Measurements from ENCODE around the gene FGD5. TPM values are rescaled to one million over a fixed set of nuclear protein-coding genes. Genes with fewer than 3 reads are reported as not detected.

FGD5 gene
- total and polyA plus RNA-seq, 7 experiments from 2014 or later: 0.37 TPM; not detected in 6

GRCh38 chr3:14921034-14921616 is 102.4 kb downstream of the FGD5 start:
- Histone ChIP-seq H3K9me3 (ENCODE audit: control insufficient read depth in 2 of 3, low read length in 3 of 3) (no peaks in the 10 kb centered on the region), H3K4me3 (ENCODE audit: low read length) (no peak overlapping the region), H3K4me1 (ENCODE audit: control insufficient read depth in 2 of 2, insufficient read depth in 2 of 2, low read length in 2 of 2) (no peaks in the 10 kb centered on the region), H3K36me3 (ENCODE audit: control insufficient read depth in 2 of 3, insufficient read depth in 3 of 3, low read length in 3 of 3) (no peaks in the 10 kb centered on the region), H3K27me3 (ENCODE audit: control insufficient read depth in 2 of 2, insufficient read depth in 2 of 2, low read length in 2 of 2) (no peaks in the 10 kb centered on the region), H3K27ac (ENCODE audit: low read depth, low read length) (no peak overlapping the region)
- Mint-ChIP-seq H3K4me1 (peaks cover 0 to 4% (median 0%) of the 10 kb centered on the region in 7 donors), H3K9me3 (no peaks in the 10 kb centered on the region), H3K27me3 (peaks cover 0 to 6% (median 0%) of the 10 kb centered on the region in 5 donors), H3K27ac (peak overlapping the region in 1 of 9 donors; percentile 11), H3K4me3 (no peak overlapping the region), H3K36me3 (no peaks in the 10 kb centered on the region)
- ATAC-seq (peak; percentile 94), DNase-seq (peak; percentile 66 to 85 (median 80))
- CTCF ChIA-PET: interaction anchor here (0.6 to 4.1 kb wide), 31 partner anchors 9 to 717 kb away, joined by 3 to 36 read pairs (median 3); partner anchors contain the start of gene NR2C2
- intact Hi-C loops (cut with micrococcal nuclease): loop anchor here (1.0 to 10.0 kb wide), 12 partner anchors 42 to 1025 kb away; no protein-coding TSS in a partner anchor
- POLR2A ChIA-PET: interaction anchor here (0.6 to 1.8 kb wide), 2 partner anchors 83 to 270 kb away, joined by 3 to 5 read pairs; partner anchors contain the start of gene CCDC174

GRCh38 chr3:14921811-14922705 is 103.3 kb downstream of the FGD5 start:
- intact Hi-C loops (cut with micrococcal nuclease): loop anchor here (1.0 to 10.0 kb wide), 12 partner anchors 43 to 1026 kb away; no protein-coding TSS in a partner anchor
- DNase-seq (no peak), ATAC-seq (no peak)
- Histone ChIP-seq H3K4me3 (ENCODE audit: low read length) (no peak overlapping the region), H3K9me3 (ENCODE audit: control insufficient read depth in 2 of 3, low read length in 3 of 3) (no peaks in the 10 kb centered on the region), H3K4me1 (ENCODE audit: control insufficient read depth in 2 of 2, insufficient read depth in 2 of 2, low read length in 2 of 2) (no peaks in the 10 kb centered on the region), H3K27me3 (ENCODE audit: control insufficient read depth in 2 of 2, insufficient read depth in 2 of 2, low read length in 2 of 2) (no peaks in the 10 kb centered on the region), H3K27ac (ENCODE audit: low read depth, low read length) (no peak overlapping the region), H3K36me3 (ENCODE audit: control insufficient read depth in 2 of 3, insufficient read depth in 3 of 3, low read length in 3 of 3) (no peaks in the 10 kb centered on the region)
- Mint-ChIP-seq H3K27me3 (peaks cover 0 to 6% (median 0%) of the 10 kb centered on the region in 5 donors), H3K36me3 (no peaks in the 10 kb centered on the region), H3K4me3 (no peak overlapping the region), H3K9me3 (no peaks in the 10 kb centered on the region), H3K4me1 (peaks cover 0 to 4% (median 0%) of the 10 kb centered on the region in 7 donors), H3K27ac (no peak overlapping the region)
- ChIA-PET CTCF (interaction anchor here (0.6 to 4.1 kb wide), 27 partner anchors 11 to 1299 kb away, joined by 3 to 36 read pairs (median 3); partner anchors contain the start of gene NR2C2), POLR2A (interaction anchor here (0.6 to 1.1 kb wide), 2 partner anchors 83 to 257 kb away, joined by 3 read pairs; no protein-coding TSS in a partner anchor)

GRCh38 chr3:14922863-14923262 is 104.1 kb downstream of the FGD5 start:
- H3K27ac Mint-ChIP-seq: no peak overlapping the region
- H3K4me1 Mint-ChIP-seq: peaks cover 0 to 4% (median 0%) of the 10 kb centered on the region in 7 donors
- H3K9me3 Mint-ChIP-seq: no peaks in the 10 kb centered on the region
- no peak overlapping the region for H3K4me3 ChIP-seq (ENCODE audit: low read length)
- ChIA-PET POLR2A (no interaction called here), CTCF (interaction anchor here (0.6 to 4.1 kb wide), 3 partner anchors 131 to 1298 kb away, joined by 3 to 36 read pairs (median 3); no protein-coding TSS in a partner anchor)
- no peaks in the 10 kb centered on the region for H3K36me3 ChIP-seq (ENCODE audit: control insufficient read depth in 2 of 3, insufficient read depth in 3 of 3, low read length in 3 of 3)
- H3K27me3 Mint-ChIP-seq: peaks cover 0 to 3% (median 0%) of the 10 kb centered on the region in 5 donors
- no peaks in the 10 kb centered on the region for H3K27me3 ChIP-seq (ENCODE audit: control insufficient read depth in 2 of 2, insufficient read depth in 2 of 2, low read length in 2 of 2)
- H3K36me3 Mint-ChIP-seq: no peaks in the 10 kb centered on the region
- H3K9me3 ChIP-seq (ENCODE audit: control insufficient read depth in 2 of 3, low read length in 3 of 3): no peaks in the 10 kb centered on the region
- H3K4me1 ChIP-seq (ENCODE audit: control insufficient read depth in 2 of 2, insufficient read depth in 2 of 2, low read length in 2 of 2): no peaks in the 10 kb centered on the region
- ATAC-seq (no peak), DNase-seq (no peak)
- H3K27ac ChIP-seq (ENCODE audit: low read depth, low read length): no peak overlapping the region
- intact Hi-C loops (cut with micrococcal nuclease): loop anchor here in 1 of 2 donors (10.0 kb wide), 2 partner anchors 658 to 718 kb away; no protein-coding TSS in a partner anchor
- no peak overlapping the region for H3K4me3 Mint-ChIP-seq

- Mint-ChIP-seq H3K27me3 (no peaks in the 10 kb centered on the region), H3K9me3 (no peaks in the 10 kb centered on the region), H3K27ac (no peak overlapping the region), H3K36me3 (no peaks in the 10 kb centered on the region), H3K4me1 (peaks cover 0 to 4% (median 0%) of the 10 kb centered on the region in 7 donors), H3K4me3 (no peak overlapping the region)
- Histone ChIP-seq H3K4me3 (ENCODE audit: low read length) (no peak overlapping the region), H3K36me3 (ENCODE audit: control insufficient read depth in 2 of 3, insufficient read depth in 3 of 3, low read length in 3 of 3) (no peaks in the 10 kb centered on the region), H3K9me3 (ENCODE audit: control insufficient read depth in 2 of 3, low read length in 3 of 3) (no peaks in the 10 kb centered on the region), H3K27ac (ENCODE audit: low read depth, low read length) (no peak overlapping the region), H3K4me1 (ENCODE audit: control insufficient read depth in 2 of 2, insufficient read depth in 2 of 2, low read length in 2 of 2) (no peaks in the 10 kb centered on the region), H3K27me3 (ENCODE audit: control insufficient read depth in 2 of 2, insufficient read depth in 2 of 2, low read length in 2 of 2) (no peaks in the 10 kb centered on the region)
- ChIA-PET CTCF (interaction anchor here (0.6 to 4.1 kb wide), 4 partner anchors 21 to 290 kb away, joined by 3 to 36 read pairs (median 3); partner anchors contain the start of gene CCDC174), POLR2A (no interaction called here)
- DNase-seq (no peak), ATAC-seq (no peak)
- intact Hi-C loops (cut with micrococcal nuclease): loop anchor here in 1 of 2 donors (10.0 kb wide), 2 partner anchors 659 to 719 kb away; no protein-coding TSS in a partner anchor
Measured at GRCh38 chr3:14923476-14923875, 104.7 kb downstream of the FGD5 start.

- no peak for ATAC-seq
- peaks cover 0 to 4% (median 0%) of the 10 kb centered on the region in 7 donors for H3K4me1 Mint-ChIP-seq
- peaks cover 0 to 12% (median 0%) of the 10 kb centered on the region in 5 donors for H3K27me3 Mint-ChIP-seq
- no peaks in the 10 kb centered on the region for H3K36me3 Mint-ChIP-seq
- H3K36me3 ChIP-seq (ENCODE audit: control insufficient read depth in 2 of 3, insufficient read depth in 3 of 3, low read length in 3 of 3): no peaks in the 10 kb centered on the region
- H3K4me1 ChIP-seq (ENCODE audit: control insufficient read depth in 2 of 2, insufficient read depth in 2 of 2, low read length in 2 of 2): no peaks in the 10 kb centered on the region
- H3K4me3 ChIP-seq (ENCODE audit: low read length): no peak overlapping the region
- no peak overlapping the region for H3K27ac ChIP-seq (ENCODE audit: low read depth, low read length)
- no peaks in the 10 kb centered on the region for H3K9me3 Mint-ChIP-seq
- ChIA-PET POLR2A (interaction anchor here (0.6 kb wide), 1 partner anchor 687 kb away, joined by 3 read pairs; no protein-coding TSS in a partner anchor), CTCF (interaction anchor here (0.5 to 1.7 kb wide), 7 partner anchors 11 to 294 kb away, joined by 3 to 6 read pairs (median 4); no protein-coding TSS in a partner anchor)
- H3K4me3 Mint-ChIP-seq: no peak overlapping the region
- no peaks in the 10 kb centered on the region for H3K9me3 ChIP-seq (ENCODE audit: control insufficient read depth in 2 of 3, low read length in 3 of 3)
- no peak overlapping the region for H3K27ac Mint-ChIP-seq
- peak in 5 of 9 donors; percentile 26 to 42 (median 36) for DNase-seq
- H3K27me3 ChIP-seq (ENCODE audit: control insufficient read depth in 2 of 2, insufficient read depth in 2 of 2, low read length in 2 of 2): no peaks in the 10 kb centered on the region
- intact Hi-C loops (cut with micrococcal nuclease): loop anchor here (1.0 to 10.0 kb wide), 6 partner anchors 101 to 721 kb away; no protein-coding TSS in a partner anchor
Measured at GRCh38 chr3:14925729-14926591, 107.2 kb downstream of the FGD5 start.
